AG08395 (cell line): Measurements from ENCODE around the gene NR5A2.

Experiments used
- DNase-seq: peaks from one replicate; pipeline ENCODE4 v3.0.0; 2012; ENCODE audit warnings: mixed read lengths, low spot score

The NR5A2 gene

DNA sequence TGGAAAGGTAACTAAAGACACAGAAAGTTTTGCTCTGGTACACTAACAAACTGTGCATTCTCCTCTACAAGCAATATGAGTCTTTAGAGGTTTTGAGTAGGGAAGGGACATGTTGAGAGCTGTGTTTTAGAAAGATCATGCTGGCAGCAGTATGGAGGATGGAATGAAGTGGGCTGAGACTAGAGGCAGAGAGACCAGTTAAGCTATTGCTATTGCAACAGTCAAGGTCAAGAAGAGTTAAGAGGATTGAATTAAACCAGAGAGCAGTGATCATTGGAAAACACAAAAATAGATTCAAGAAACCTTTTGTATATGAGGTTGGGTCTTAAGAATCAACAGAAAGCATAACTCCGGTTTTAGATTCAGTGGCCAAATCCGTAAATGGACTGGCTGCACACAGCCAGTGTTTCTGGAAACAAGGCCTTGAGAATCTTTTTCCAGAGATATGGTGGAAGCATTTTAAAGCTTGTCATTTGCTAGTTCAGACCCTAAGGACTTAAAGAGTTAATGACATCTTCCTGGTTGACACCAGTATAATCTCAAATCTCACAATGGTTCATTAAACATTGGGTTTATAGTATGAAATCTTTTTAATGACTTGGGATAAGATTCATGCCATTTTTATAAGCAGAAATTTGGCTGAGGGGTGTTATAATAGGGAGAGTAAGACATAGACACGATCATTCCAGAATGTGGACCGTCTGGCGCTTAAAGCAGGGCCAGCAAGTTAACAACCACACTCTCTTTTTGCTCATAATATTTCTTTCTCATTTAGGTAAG lies 177.9 kb downstream of the NR5A2 start:
- no peak for DNase-seq

DNA sequence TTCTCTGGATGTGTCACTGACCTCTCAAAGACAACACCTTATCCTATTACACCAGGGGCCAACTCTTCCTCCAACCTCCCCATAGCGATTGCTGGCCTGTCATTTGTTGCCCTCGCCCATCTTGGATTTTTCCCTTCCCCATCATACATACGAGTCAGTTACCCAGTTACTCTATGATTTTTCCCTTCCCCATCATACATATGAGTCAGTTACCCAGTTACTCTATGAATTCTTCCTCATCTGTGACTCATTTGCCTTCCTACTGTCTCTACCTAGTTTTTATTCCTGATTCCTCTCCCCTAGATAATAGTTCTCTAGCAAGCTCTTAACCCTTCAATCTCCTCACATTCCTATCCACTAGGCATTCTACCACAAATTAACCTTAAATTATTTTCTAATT lies 178.8 kb downstream of the NR5A2 start:
- DNase-seq, result peak; percentile 76

DNA sequence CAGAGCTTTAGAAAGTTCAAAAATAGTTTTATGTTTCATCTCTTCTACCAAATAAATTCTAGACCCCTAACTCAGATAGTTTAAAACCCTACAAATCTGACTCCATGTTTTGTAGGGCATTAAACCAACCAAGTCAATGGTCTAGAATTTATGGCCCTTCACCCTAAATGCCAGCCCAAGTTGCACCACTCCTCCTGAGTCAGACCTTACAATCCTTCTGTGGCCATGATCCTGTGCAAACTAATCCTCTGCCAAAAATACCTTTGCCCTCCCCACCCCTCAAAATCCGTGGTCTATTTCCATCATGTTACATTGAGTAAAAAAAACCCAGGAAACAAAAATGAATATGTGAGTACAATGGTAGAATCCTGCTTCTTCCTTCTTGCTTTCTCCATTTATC lies 179.3 kb downstream of the NR5A2 start:
- DNase-seq, result no peak

DNA sequence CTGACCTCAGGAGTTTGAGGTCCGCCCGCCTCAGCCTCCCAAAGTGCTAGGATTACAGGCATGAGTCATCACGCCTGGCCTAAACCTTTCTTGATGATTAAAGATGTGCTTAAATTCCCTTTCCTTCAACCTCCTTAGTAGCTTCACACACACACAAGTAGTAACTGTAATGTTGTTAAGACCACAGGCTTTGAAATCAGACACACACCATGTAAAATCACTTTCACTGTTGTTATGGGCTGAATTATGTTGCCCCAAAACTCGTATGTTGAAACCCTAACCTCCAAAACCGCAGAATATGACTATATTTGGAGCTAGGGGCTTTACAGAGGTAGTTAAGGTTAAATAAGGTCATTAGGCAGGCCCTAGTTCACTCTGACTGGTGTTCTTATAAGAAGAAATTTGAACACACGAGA lies 180.2 kb downstream of the NR5A2 start:
- DNase-seq, result no peak

DNA sequence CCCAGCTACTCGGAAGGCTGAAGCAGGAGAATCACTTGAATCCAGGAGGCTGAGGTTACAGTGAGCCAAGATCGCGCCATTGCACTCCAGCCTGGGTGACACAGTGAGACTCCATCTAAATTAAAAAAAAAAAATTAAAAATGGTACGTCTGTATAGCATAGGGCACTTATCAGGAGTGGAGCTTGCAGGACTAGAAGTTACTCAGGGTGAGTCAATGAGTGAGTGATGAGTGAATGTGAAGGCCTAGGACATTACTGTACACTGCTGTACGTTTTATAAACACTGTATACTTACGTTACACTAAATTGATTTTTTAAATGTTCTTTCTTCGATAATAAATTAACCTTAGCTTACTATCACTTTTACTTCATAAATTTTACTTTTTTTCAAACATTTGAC lies 183.6 kb downstream of the NR5A2 start:
- DNase-seq, result no peak

DNA sequence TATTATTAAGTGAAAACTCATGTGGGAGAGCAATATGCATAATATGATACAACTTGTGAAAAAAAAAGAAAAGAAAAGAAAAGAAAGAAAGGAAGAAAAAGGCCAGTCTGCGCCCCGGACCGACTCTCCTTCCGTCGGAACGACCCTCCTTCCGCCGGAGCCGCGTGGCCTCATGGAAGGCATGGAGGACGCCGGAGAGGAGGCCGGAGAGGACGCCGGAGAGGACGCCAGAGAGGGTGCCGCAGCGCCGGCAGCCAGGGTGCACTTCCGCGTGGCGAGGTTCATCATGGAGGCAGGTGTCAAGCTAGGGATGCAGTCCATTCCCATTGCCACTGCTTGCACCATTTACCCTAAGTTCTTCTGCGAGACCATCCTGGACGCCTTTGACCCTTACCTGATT lies 185.9 kb downstream of the NR5A2 start:
- no peak for DNase-seq

DNA sequence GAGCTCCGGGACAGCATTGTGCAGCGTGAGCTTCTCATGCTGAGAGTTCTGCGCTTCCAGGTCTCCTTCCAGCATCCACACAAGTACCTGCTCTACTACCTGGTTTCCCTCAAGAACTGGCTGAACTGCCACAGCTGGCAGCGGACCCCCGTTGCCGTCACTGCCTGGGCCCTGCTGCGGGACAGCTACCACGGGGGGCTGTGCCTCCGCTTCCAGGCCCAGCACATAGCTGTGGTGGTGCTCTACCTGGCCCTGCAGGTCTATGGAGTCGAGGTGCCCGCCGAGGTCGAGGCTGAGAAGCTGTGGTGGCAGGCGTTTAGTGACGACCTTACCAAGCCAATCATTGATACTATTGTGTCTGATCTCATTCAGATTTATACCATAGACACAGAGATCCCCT lies 186.4 kb downstream of the NR5A2 start:
- no peak for DNase-seq

DNA sequence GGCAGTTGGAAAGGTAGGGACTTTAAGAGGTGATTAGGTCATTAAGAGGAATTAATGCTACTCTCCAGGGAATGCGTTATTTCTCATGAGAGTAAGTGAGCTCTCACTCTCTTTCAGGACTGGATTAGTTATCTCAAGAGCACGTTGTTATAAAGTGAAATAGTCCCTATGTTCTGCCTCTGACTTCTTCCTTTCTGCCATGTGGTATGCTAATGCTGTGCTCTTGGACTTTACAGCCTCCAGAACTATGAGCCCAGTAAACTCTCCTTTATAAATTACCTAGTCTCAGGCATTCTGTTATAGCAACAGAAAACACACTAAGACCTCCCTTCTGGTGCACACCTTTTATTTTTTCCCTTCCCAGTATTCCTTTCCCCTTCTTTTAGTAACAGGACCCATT lies 187.8 kb downstream of the NR5A2 start:
- no peak for DNase-seq

DNA sequence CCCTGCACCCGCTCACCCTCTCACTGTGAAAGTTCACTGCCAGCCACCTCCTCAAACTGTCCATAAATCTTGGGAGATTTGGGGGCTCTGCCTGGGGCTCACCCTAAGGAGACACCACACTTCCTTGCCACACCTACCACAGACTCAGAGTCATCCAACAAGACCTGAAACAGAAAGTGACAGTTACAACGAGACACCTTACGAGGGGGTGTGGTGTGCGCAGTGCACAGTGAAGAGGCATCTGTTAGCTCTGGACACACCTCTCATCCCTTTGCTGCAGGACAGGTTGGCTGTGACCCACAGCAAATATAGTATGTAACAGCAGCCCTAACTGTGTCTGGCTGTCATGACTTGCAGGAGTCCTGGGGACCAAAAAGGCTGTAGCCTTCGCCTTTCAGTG lies 190.2 kb downstream of the NR5A2 start:
- no peak for DNase-seq

DNA sequence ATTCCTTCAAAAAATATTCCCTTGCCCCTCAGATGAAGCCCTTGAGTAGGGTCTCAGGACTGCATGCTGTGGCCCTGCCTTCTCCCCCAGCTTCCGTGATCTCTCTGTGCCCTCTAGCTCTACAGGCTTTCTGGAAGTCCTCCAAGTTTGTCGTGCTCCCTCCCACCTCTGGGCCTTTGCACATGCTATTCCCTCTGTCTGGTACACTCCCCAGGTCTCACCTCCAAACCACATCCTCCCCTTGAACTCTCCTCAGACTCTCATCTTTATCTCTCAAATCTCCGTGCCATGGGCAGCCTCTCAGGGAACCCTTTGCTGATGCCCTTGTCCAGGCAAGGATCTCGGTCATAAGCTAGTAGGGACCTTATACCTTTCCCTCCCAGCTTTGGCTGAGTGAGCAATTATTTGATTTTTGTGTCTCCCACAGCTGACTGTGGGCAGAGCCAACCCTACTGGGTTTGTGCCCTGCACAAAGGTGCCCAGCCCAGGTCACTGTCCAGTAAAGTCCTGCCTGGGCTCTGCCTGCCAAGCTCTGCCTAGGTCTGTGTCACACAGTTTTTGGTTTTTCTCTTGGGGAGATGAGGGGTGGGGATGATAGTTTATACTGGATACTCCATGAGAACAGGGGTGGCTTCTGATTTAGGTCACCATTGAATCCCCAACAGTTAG lies 194.2 kb downstream of the NR5A2 start:
- no peak for DNase-seq

DNA sequence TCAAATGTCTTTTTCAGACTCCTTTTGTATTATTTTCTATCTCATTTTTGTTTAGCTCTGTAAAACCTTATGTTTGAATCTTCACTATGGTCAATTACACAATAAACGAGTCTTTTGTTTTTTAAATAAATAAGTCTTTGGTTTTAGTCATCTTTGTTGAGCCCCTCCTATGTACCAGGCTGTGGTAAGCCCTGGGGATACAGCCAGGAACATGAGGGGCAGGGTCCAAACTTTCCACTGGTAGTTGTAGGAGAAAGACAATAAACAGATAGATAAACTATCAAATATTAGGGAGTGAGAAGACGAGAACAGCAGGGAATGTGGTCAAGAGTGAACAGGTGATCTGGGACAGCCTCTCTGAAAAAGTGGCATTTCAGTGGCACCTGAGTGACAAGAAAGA lies 195.7 kb downstream of the NR5A2 start:
- DNase-seq, result no peak

DNA sequence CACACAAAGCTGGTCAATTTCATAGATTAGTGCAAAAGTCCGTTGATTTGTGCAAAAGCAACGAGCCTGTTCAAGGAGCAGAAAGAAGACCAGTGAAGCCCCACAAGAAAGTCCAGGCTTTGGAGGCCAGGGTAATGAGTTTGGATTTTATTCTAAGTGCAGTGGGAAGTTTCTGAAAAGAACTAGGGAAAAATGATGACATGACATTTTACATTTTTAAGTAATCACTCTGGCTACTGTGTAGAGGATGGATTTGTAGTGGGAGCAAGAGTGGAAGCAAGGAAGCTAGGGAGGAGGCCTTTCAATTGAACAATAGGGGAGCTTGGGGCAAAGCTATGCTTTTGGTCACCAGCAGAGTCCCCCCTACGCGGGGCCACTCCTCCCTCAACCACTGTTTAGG lies 196.1 kb downstream of the NR5A2 start:
- DNase-seq, result no peak

DNA sequence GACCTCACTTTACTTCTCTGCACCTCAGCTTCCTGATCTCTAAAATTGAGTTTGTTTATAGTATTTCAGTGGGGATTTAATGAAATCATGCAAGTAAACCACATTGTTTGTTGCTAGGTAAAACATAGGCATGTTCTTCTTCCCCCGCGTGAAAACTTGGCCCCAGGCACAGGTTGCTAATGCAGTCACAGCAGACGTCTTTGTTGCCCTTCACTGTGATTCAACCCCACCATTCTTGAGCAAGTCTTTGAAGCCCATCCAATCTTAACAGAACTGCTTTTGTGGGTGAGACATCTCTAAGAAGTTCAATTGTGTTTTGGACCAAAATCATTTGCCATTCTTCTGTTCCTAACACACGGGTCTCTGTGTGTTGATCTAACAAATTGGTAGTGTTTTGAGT lies 196.8 kb downstream of the NR5A2 start:
- DNase-seq, result peak; percentile 5

DNA sequence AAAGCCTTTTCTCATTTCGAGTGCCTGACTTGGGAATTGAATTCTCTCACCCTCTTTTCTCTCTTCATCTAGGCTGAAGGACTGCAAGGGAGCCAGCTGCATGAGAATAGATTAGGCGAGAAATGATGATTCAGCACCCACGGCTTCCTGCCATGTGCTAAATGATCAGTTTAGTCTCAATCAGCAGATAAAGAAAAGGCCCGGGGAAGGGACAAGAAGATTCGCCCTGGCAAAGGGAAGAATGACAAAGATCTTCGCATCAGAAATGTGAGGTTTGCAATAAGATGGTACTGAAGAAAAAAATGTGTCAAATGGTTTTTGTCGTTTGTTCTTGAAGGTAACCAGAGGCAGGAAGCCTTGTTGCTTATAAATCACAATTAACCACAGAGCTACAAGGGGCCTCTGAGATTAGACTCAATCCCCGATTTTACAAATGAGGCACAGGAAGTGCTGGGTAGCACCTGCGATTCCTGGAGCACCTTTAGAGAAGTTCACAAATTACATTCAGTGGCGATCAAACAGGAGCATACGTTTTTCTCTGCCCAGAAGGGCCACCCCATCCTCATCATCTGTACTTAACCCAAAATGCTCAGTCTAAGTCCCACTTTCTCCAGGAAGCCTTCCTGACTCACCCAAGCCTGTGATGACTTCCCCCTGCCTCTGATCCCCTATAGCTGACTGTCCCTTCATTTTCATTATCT lies 198.9 kb downstream of the NR5A2 start:
- DNase-seq, result peak; percentile 5

DNA sequence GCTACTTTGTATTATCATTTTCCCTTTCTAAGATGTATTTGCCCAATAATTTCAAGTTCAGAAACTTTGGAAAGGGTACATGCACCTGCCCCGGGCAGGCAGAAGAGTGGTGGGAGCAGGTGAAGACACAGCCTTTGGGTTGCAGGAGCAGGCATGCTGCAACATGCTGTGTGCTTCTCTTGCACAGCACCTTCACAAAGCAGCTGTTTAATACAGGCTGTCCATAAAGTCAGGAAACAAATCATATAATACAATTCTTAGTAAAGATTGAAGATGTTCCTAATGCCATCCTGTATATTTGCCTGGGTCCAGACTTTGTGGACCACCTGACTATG lies 199.4 kb downstream of the NR5A2 start:
- DNase-seq, result no peak
